GM12874 (cell line): ENCODE measurements around the gene SMIM7.

Source experiments
- CTCF ChIP-seq: IDR thresholded peaks from 2 replicates; pipeline ENCODE4 v1.5.1; 2011; ENCODE audit warnings: low read depth, mild to moderate bottlenecking, control low read depth, low read length, moderate library complexity; ENCODE audit not compliant: insufficient read depth

SMIM7 gene

GRCh38 chr19:16601378-16602052 is 58.4 kb downstream of the SMIM7 start:
- TF ChIP-seq CTCF = no peak

GRCh38 chr19:16600824-16601223 is 59.1 kb downstream of the SMIM7 start:
- no peak for TF ChIP-seq CTCF

GRCh38 chr19:16599655-16600346 is 60.1 kb downstream of the SMIM7 start:
- TF ChIP-seq CTCF = no peak

- no peak for TF ChIP-seq CTCF
Observed at GRCh38 chr19:16598848-16599247, 61.1 kb downstream of the SMIM7 start.

GRCh38 chr19:16596399-16596798 is 63.5 kb downstream of the SMIM7 start:
- no peak for TF ChIP-seq CTCF
